Left lobe of liver (tissue), 2 donors: ENCODE data around the gene ACR. TPM values are rescaled to one million over a fixed set of nuclear protein-coding genes. Genes with fewer than 3 reads are reported as not detected.

Source experiments
- ATAC-seq: fragments of 200-7000 bp; cut with Tn5 transposase; one replicate; pipeline ENCODE4 v1.9.1; 2020; ENCODE audit warnings: mild to moderate bottlenecking, moderate library complexity
- DNase-seq: peaks from one replicate; pipeline ENCODE4 v3.0.0-alpha.2; 2020; ENCODE audit warnings: low spot score
- total RNA-seq: library from RNA; stranded (reverse); gene quantifications from one replicate; pipeline ENCODE4 v1.2.1, GENCODE V29; 2021
- donor health status: DM: no; HTN: no; CAD: no; lungs with moderate emphysema.
- donor health status: DM: no; HTN: yes; CAD: no.

Gene ACR
- 0.83 TPM for total RNA-seq

GRCh38 chr22:50737728-50738648 is at the start of gene ACR:
Gene ACR (plus strand): TSS chr22:50738204. CDS start chr22:50738236, 32 bp downstream.
- DNase-seq: no peak
- ATAC-seq: no peak

GRCh38 chr22:50688448-50688847 is 49.6 kb upstream of the ACR start:
- peak; percentile 33 for DNase-seq
- ATAC-seq: no peak

GRCh38 chr22:50691521-50691920 is 46.5 kb upstream of the ACR start:
- peak; percentile 83 for ATAC-seq
- DNase-seq: peak; percentile 56

GRCh38 chr22:50693462-50693861 is 44.5 kb upstream of the ACR start:
- ATAC-seq: no peak
- DNase-seq: no peak

- no peak for ATAC-seq
Observed at GRCh38 chr22:50694099-50694605, 43.9 kb upstream of the ACR start.

DNA sequence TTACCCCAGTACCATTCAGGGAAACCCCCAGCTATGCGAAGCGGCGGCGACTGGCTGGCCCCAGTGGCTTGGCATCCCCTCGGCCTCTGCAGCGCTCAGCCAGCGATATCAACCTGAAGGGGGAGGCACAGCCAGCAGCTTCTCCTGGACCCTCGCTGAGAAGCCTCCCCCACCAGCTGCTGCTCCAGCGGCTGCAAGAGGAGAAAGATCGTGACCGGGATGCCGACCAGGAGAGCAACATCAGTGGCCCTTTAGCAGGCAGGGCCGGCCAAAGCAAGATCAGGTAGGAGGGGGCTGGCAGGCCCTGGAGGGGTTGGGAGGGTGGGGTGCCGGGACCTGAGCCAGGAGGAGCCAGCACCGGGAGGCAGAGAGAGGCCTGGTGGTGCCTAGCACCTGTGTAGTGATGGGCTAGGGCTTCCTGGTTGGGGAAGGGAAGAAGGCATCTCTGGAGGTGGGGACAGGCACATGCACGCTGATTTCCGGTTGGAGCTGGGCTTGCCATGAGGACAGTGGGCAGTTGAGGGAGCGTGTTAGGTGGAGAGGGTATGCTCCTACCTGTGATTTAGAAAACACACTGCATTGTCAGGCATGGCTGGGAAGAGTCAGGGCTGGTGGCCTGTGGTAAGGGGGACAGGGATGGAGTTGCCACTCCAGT is 43.1 kb upstream of the ACR start:
- ATAC-seq (no peak), DNase-seq (no peak)

More at GRCh38 chr22:50694099-50694605, 43.9 kb upstream of the ACR start:
- DNase-seq: no peak

DNA sequence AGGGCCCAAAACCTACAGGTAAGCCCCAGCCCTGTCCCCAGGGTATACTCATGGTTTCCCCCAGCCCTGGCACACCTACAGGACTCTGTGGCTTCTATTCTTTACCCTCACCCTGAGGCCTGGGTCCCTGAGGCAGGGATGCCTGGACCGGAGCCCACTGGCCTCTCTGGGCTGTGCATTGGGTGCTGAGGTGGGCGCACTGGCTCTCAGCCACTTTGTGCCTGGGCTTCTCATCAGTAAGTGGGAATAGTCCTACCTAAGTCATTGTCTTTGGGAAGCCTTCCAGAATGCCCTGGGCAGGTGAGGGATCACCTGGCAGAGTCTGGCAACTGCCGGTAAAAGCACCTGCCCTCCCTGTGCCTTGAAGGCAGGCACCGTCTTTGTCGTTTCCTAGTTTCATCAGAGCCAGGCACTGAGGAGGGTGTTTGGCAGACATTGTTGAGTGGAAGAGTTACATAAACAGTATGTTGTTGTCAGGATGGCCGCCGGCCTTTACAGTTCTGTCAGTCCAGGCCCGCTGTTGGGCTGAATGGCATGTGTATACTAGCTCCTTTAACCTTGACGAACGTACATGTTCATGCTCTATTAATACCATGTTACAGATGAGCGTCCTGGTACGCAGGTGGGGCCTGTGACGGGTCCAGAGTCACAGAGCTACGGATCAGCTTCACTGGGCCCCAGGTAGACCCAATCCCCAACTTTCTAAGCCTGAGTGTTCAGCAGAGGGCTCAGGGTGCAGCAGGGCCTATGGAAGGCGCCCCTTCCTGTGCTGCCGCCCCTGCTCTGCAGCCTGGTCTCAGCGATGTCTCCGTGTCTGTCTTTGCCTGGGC is 42.4 kb upstream of the ACR start:
- DNase-seq (no peak), ATAC-seq (no peak)

DNA sequence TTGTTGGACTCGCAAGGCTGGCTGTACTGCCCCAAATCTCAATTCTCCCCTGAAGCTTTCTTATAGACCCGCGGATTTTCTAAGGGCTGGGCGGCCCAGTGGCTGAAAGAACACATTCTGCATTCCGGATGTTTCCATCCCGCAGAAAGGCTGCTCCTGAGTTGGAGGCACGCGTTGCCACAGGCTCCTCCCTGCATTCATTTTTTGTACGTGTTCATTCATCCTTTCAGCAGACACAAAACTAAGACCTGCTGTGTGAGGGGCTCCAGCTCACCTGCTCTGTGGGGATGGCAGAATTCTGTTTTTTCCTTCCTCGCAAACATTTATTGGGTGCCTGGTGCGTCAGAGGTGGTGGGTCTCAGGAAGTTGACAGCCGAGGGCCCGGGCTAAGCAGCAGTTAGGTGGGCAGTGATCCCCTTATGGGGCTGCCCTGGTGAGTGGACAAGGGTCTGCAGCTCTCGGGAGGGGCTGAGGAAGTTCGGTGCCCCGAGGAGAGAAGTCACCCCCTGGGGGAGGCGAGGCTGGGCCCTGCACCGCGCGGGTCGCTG is 41.7 kb upstream of the ACR start:
- ATAC-seq: no peak
- DNase-seq: no peak

DNA sequence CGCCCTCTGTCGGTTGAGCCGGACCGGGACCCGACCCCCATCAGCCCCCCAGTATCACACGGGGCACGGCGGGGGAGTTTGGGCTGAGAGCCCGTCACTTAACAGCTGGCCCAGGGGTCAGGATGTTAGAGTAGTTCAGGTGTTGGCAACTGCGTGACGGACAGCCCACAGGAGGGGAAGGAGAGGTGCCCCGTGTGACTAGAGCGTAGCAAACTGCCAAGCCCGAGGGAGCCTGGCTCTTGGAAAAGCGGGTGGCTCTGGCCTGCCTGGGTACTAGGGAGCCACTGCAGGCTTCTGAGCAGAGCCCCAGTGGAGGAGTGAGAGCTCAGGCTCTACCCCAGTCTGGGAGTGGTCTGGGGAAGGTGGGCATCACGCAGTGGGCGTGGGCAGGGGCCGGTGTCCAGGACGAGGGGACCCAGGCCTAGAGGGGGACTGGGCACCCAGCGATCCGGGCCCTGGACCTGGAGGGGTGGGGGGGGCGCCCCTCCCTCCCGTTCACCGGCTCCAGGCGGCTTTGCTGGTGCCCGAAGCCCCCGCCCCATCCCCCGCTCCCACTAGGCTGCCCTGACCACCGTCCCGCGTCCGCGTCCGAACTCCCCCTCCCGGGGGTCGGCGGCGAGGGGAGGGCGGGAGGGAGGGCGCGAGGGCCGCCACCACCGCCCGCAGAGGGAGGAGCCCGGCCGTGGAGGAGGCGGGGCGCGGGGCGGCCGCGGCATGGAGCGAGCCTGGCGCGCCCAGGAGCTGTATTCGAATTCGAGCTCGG is 41.0 kb upstream of the ACR start:
- DNase-seq: no peak

DNA sequence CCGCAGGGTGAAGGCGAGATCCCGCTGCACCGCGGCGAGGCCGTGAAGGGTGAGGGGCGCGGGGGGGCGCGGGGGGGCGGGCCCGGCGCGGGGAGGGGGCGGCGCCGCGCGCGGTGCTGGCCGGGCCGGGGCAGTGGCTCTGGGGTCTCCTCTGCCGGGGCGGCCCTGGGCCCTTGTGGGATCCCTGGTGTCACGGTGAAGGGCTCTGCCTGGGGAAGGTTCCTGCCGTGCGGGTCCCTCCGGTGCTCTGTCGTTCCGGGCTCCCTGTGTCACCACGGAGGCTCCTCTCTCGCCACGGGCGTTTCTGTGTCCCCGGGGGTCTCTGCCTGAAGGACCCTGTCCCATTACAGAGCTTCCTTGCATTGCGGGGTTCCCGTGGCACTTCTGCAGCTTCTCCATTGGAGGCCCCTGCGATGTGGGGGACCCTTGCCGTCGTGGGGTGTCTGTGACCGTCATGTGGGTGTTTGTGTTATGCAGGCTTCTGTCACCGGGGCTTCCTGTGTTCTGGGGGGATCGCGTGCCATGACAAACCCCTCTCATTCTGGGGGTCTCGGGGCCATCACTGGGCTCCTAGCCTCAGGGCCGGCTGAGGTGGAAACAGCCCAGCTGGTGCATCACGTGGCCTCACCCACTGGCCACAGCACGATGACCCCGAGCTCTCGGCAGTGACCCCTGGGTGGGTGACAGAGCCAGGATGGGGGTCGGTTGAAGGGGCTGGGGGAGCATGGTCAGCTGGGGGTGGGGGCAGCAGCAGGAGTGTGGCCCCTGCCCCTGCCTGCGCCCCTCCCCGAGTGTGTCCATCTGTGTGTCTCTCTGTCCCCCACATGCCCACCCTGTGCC is 40.1 kb upstream of the ACR start:
- ATAC-seq (no peak), DNase-seq (no peak)

More for the DNA sequence above, 41.0 kb upstream of the ACR start:
- peak; percentile 26 for ATAC-seq

- no peak for DNase-seq
- ATAC-seq: no peak
Observed at GRCh38 chr22:50698546-50698945, 39.5 kb upstream of the ACR start.

DNA sequence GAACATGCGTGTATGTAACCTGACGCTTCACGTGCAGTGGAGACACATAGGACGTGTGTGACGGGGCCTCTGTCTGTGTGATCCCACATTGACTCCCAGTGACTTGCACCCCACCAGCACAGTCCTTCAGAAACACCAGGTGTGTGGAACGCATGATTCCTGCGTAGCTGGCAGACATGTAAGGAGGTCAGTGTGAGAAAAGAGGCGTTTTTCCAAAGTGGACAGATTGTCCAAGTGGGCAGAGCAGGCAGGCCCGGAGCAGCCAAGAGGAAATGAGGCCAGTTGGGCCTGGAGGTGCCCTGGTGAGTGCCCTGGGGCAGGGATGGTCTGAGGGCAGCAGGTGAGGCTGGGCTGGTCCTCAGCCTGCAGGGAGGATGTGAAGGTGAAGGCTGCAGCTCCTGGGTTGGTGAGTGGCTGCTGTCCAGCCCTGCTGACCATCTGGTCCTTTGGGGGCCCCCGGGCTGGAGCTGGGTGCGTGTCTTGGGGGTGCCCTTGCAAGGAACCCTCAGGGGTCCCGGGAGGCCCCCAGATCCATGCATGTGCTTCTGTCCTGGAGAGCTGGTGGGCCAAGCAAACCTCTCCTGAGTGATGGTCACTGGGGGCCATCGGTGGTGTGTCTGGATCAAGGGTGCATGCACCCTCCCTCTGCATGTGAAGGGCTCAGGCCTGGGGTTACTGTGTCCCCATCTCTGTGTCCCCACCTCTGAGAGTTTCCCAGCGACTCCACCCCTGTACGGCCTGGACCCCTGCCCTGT is 38.8 kb upstream of the ACR start:
- ATAC-seq (peak; percentile 33), DNase-seq (peak; percentile 74)

GRCh38 chr22:50699756-50700386 is 38.1 kb upstream of the ACR start:
- peak; percentile 78 for DNase-seq
- peak; percentile 27 for ATAC-seq

- peak; percentile 71 for ATAC-seq
- peak; percentile 95 for DNase-seq
Observed at GRCh38 chr22:50700387-50701075, 37.5 kb upstream of the ACR start.

- DNase-seq: no peak
- peak; percentile 36 for ATAC-seq
Observed at GRCh38 chr22:50701076-50701419, 37.0 kb upstream of the ACR start.

- ATAC-seq (no peak), DNase-seq (no peak)
Observed at GRCh38 chr22:50701428-50702154, 36.4 kb upstream of the ACR start.

DNA sequence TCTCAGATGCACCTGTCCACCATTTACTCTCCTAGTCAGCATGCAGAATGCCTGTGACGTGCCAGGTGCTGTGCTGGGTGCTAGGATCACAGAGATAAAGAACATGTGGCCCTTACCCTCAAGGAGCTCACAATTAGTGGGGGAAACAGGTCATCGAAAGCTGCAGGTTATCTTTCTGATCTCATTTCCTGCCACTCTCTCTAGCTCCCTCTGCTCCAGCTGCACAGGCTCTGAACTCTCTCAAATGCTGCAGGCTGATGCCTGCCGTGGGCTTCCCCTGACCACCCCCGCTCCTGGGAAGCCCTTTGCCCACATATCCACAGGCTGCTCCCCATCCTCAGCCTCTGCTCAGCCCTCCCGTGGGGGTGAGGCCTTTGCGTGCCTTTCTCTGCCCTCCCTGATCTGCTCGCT is 35.7 kb upstream of the ACR start:
- no peak for ATAC-seq
- no peak for DNase-seq
